Fibroblast of skin of right quadriceps (primary cell): Measurements from ENCODE around the gene CNGA2.
"Not testable (repeated sequence)": the region's sequence is repeated elsewhere in the genome, so short reads cannot be mapped to it uniquely, and the experiment has no call there.

Experiments
- DNase-seq: peaks from one replicate; pipeline ENCODE4 v3.0.0-alpha.2; 2013

Gene CNGA2

GRCh38 chrX:151734446-151734845 is at the start of gene CNGA2:
CNGA2 (plus strand) TSS chrX:151734746; CDS start chrX:151738484, 3,738 bp downstream.
- no peak for DNase-seq

- no peak for DNase-seq
Observed at GRCh38 chrX:151687635-151688034, 46.9 kb upstream of the CNGA2 start.

DNA sequence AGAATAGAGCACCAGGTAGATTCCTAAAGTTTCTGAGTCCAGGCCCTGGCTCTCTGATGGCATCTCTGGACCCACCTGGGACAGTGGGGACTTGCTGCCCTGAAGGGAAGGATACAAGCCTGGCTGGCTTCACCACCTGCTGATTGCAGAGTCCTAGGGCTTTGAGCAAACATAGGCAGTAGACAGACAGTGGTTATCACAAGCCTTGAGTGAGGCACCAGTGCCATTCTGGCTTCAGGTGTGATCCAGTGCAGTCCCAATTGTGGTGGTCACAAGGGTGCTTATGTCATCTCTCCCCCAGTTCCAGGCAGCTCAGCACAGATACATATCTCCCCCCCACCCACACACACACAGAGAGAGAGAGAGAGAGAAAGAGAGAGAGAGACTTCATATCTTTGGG is 45.9 kb upstream of the CNGA2 start:
- DNase-seq = no peak

DNA sequence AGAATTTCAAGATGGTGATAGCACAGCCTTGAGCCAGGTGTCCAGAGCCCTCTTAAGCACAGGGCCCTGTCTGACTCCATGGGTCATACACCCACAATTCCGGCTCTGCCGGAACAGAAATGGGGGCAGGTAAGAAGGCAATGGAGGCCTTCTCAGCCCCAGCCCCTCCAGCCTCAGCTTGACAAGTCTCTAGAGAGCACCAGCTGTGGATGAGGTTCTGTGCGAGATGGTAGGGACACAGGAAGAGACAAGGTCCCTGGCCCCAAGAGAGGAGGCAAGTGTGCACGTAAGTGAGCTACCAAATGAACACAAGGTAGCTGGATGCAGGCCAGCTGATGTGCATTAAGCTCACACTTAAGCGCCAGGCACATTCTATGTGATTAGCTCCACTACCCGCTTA is 41.7 kb upstream of the CNGA2 start:
- no peak for DNase-seq

DNA sequence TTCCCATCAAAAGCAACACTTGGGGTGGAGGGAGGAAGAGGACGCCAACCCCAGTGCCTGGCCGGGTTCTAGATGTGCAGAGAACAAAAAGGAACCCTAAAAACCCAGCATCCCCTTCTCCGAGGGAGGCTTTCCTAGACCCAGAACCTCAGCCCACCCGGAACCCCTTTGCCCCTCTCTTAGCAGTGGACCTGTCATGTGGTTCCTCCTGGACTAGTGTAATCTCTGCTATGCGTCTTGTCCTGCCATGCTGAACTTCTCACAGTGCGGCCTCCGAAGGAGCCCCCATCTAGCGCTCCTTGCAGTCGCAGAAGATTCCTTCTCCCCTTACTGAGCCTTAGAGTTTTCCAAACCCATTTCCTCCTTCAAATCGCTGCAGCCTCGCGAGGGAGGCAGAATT is 40.4 kb upstream of the CNGA2 start:
- DNase-seq = no peak

GRCh38 chrX:151694661-151695582 is 39.6 kb upstream of the CNGA2 start, which contains the start of gene PRRG3:
PRRG3 (plus strand) TSS chrX:151695458; CDS start chrX:151698815, 3,357 bp downstream.
- no peak for DNase-seq

DNA sequence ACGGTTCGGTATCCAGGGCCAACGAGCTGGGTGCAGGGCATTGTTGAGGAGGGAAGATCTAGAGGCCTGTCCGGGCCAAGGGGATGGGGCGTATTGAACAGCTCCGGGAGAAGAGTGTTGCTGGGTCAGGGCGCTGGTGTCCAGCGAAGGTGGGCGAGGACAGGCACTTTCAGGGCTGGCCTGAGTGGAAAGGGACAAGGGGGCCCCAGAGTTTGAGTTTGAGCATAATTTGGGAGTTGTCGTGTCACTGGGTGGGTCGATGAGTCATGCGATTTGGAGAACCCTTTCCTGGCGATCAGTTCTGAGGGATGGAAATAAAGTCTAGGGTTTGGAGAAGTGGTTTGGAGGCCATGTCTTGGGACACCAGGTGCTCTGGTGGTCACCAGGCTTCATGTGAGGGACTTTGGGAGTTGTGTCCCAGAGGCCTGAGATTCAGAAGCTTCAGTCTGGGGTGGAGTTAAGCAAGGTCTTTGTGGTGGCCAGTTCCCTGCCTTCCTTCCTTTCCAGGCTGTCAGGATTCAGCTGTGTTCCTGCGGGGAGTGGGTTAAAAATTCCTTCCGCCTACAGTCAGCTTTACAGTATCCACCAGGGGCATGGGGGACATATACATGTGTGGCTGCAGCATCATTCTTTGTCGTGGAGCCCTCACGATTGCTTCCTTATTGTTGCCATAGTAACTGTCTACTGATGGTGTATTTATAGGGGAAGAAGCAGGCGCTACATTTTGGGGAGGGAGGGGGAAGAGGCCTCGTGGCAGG is 38.8 kb upstream of the CNGA2 start:
- no peak for DNase-seq

DNA sequence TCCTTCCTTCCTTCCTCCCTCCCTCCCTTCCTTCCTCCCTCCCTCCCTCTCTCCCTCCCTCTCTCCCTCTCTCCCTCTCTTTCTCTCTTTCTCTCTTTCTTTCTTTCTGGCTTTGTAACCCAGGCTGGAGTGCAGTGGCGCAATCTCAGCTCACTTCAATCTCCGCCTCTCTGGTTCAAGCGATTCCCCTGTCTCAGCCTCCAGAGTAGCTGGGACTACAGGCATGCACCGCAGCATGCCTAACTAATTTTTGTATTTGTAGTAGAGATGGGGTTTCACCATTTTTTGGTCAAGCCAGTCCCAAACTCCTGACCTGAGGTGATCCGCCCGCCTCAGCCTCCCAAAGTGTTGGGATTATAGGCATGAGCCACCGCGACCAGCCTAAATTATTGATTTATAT is 37.5 kb upstream of the CNGA2 start:
- DNase-seq = not testable (repeated sequence)

GRCh38 chrX:151697522-151697921 is 37.0 kb upstream of the CNGA2 start:
- peak; percentile 91 for DNase-seq

- no peak for DNase-seq
Observed at GRCh38 chrX:151698485-151698884, 36.1 kb upstream of the CNGA2 start.

DNA sequence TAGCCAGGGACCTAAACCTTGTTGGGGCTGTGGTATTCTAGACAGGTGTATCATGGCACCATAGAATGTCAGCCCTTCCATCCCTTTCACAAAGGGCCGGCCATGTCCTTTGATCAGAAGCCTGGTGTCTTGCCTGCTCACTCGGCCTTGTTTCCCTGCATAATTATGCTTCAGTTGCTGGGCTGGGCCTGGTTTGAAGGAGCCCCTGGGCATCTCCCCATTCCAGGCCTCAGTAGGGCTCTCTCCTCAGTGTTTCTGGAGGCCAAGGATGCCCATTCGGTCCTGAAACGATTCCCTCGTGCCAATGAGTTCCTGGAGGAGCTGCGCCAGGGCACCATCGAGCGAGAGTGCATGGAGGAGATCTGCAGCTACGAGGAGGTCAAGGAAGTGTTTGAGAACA is 34.8 kb upstream of the CNGA2 start:
- no peak for DNase-seq

DNA sequence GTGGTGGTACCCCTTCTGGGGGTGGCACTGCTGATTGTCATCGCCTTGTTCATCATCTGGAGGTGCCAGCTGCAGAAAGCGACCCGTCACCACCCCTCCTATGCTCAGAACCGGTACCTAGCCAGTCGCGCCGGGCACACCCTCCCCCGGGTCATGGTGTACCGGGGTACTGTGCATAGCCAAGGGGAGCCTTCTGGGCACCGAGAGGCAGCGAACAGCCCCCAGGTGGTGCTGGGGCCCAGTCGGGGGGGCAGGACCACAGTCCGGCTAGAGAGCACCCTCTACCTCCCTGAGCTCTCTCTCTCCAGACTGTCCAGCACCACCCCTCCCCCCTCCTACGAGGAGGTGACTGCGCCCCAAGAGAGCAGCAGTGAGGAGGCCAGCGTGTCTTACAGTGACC is 34.0 kb upstream of the CNGA2 start:
- DNase-seq = no peak

DNA sequence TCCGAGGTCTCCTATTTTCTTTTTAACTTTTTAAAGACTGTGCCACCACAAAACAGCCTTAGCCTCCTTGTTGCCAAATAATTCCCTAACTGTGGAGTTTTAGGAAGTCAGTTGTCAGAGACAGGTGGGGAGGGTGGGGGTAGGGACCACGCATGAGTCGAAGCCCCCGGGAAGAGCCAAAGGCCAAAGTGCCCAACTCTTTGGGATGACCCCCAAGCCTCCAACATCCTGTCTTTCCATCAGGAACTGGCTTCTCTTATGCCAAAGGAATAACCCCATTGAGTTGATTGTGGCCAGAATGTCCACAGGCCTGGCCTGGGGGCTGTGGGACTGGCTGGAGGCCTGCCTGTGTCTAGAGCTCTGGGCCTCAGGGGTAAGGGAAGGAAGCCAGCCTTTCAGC is 33.5 kb upstream of the CNGA2 start:
- no peak for DNase-seq

DNA sequence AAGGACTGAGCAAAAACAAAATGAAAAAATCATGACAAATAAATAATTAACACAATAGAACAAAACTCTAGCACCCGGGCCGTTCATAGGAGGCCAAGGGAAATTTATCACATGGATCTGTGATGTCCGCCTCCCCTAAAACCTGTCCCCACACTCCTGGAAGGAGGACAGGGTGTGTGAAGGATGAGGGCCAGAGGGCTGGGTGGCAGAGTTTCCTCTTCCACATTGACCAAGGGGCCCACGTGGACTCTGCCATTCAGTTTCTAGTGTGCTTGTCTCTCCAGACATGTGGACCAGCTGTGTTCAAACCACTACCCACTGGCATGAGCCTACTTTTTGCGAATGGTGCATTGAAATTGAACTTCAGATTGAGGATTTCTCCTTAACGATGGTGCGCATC is 33.0 kb upstream of the CNGA2 start:
- DNase-seq = no peak

GRCh38 chrX:151702026-151702714 is 32.4 kb upstream of the CNGA2 start:
- peak; percentile 14 for DNase-seq

DNA sequence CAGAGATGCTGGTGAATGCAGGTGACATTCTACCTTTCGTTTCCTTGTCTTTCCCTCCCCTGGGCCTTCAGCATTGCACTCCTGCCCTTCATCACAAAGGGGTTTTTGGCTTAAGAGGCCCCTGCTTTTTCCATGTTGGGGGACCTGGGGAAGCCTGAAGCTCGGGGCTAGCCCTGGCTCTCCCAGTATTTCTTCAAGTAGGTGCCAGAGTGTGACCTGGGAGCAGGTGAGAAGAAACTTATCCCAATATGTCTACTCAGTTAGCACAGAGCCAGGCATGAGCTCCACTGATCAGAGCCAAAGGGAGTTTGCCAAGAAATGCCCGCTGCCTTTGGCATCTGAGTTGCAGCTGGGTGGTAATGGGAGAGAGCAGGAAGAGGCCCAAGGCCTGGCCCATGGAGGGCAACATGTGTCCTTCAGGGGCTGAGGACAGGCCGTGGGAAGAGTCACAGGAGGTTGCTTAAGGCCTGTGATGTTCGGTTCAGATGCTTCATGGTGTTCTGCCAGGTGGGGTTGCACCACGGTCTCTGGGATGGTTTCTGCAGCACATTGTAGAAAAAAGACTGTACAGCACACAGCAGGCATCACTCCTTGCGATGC is 31.7 kb upstream of the CNGA2 start:
- DNase-seq = no peak

GRCh38 chrX:151703487-151703886 is 31.1 kb upstream of the CNGA2 start:
- peak; percentile 21 for DNase-seq

- DNase-seq = no peak
Observed at GRCh38 chrX:151704041-151704663, 30.4 kb upstream of the CNGA2 start.

DNA sequence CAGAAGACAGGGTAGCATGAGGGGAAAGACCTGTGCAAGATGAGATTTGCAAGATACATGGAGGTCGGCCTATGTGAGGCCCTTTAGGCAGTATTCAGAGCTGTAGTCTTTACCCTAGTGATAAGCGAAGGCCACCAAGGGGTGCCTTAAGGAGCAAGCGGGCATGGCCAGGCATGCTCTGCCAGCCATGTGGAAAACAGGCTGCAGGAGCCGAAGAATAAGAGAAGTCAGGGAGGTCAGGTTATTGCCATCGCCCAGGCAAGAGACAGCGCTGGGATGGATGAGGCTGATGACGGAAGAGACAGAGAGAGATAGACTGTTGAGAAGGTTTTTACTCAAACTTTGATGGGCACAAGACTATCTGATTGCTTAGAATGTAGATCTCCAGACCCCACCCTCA is 25.7 kb upstream of the CNGA2 start:
- DNase-seq = no peak

DNA sequence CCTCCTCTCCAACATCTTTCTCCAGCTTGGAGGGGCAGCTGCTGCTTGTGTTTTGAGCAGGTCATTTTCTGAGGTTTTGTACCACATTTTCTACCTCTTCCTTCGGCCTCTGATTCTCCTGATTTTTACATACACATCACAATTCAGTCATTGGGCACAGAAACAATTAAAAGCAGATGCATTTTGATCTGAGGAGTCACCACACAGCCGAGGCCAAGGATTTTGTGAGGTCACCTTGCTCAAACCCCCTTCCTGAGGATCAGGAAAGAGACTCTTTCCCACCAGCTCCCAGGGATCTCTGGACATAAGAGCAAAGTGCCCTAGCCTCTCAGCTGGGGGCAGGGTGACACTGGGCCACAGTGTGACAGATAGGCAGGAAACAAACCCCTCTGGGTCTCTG is 24.1 kb upstream of the CNGA2 start:
- peak; percentile 7 for DNase-seq

- no peak for DNase-seq
Observed at GRCh38 chrX:151711154-151711553, 23.4 kb upstream of the CNGA2 start.

DNA sequence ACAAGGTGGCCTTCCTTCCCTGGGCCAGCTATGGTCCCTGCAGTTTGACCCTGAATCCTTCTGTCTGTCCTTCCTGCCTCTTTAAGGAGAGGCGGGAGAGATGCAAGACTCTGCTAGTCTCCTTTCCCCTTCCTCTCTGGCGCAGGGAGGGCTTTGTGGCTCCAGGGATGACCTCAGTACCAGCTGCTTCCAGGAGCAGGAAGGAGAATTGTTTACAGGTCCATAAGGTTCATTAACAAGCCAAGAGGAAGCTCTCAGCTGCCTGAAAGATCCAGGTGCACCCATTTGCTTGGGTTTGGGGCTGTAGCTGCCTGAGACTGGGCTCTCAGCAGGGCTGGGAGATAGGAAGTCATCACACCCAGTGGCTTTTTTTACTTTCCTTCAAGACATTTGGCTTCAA is 22.8 kb upstream of the CNGA2 start:
- DNase-seq = no peak

- no peak for DNase-seq
Observed at GRCh38 chrX:151712253-151712652, 22.3 kb upstream of the CNGA2 start.
